Esophagus squamous epithelium (tissue), 4 donors: ENCODE measurements around the gene ZNRF1.

Experiments
- POLR2A ChIP-seq, 4 donors: fragments of 450-650 bp; IDR thresholded peaks; one replicate each; pipeline ENCODE4 v1.6.1; 2017; ENCODE audit warnings: antibody characterized with exemption in 4 of 4, mild to moderate bottlenecking in 4 of 4, moderate library complexity in 3 of 4
- TF ChIP-seq, protein P1 (sequence below), 6 experiments: fragments of 450-650 bp in 4 of 6; fragments of 200-600 bp in 2 of 6; sonication (generic) in 2 of 6; IDR thresholded peaks; one replicate each; pipeline ENCODE4 v1.5.1; 2016 to 2019; ENCODE audit warnings: antibody characterized with exemption in 6 of 6, mild to moderate bottlenecking in 4 of 6, moderate library complexity in 4 of 6

DNA sequence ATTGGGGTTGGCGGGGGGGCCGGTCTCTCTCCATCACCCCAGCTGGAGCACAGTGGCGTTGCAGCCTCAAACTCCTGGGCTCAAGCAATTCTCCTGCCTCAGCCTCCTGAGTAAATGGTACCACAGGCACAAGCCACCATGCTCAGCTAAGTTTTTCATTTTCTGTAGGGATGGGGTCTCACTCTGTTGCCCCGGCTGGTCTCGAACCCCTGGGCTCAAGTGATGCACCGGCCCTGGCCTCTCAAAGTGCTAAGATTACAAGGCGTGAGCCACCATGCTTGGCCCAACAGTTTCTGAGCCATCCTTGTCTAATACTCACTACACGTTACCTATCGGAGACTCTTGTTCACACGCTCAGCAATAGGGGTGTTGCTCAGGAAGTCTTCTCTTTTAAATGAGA lies 25.5 kb upstream of the ZNRF1 start:
- TF ChIP-seq, protein P1, sequence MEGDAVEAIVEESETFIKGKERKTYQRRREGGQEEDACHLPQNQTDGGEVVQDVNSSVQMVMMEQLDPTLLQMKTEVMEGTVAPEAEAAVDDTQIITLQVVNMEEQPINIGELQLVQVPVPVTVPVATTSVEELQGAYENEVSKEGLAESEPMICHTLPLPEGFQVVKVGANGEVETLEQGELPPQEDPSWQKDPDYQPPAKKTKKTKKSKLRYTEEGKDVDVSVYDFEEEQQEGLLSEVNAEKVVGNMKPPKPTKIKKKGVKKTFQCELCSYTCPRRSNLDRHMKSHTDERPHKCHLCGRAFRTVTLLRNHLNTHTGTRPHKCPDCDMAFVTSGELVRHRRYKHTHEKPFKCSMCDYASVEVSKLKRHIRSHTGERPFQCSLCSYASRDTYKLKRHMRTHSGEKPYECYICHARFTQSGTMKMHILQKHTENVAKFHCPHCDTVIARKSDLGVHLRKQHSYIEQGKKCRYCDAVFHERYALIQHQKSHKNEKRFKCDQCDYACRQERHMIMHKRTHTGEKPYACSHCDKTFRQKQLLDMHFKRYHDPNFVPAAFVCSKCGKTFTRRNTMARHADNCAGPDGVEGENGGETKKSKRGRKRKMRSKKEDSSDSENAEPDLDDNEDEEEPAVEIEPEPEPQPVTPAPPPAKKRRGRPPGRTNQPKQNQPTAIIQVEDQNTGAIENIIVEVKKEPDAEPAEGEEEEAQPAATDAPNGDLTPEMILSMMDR (IDR thresholded peaks at IDR 0.05), result no peak
- no peak for TF ChIP-seq POLR2A (IDR thresholded peaks at IDR 0.05)
